HG03196 (cell line): Measurements from ENCODE around the gene CDH4.
"Not testable (repeated sequence)": the region's sequence is repeated elsewhere in the genome, so short reads cannot be mapped to it uniquely, and the experiment has no call there.

ENCODE experiments used
- ATAC-seq: cut with Tn5 transposase; IDR thresholded peaks from one replicate; pipeline ENCODE4 v1.9.1; 2021; ENCODE audit not compliant: unreplicated experiment

CDH4 gene

GRCh38 chr20:61974357-61974665, 722.2 kb downstream of the CDH4 start:
- ATAC-seq, result no peak

GRCh38 chr20:61975407-61976129, 723.5 kb downstream of the CDH4 start:
- ATAC-seq, result no peak

GRCh38 chr20:61976263-61976643, 724.2 kb downstream of the CDH4 start:
- no peak for ATAC-seq

GRCh38 chr20:61976644-61977418, 724.8 kb downstream of the CDH4 start:
- ATAC-seq, result no peak

GRCh38 chr20:61977419-61977786, 725.3 kb downstream of the CDH4 start:
- ATAC-seq, result no peak

GRCh38 chr20:61978491-61978890, 726.4 kb downstream of the CDH4 start:
- no peak for ATAC-seq

- no peak for ATAC-seq
Measured at GRCh38 chr20:61979090-61979489, 727.0 kb downstream of the CDH4 start.

- no peak for ATAC-seq
Measured at GRCh38 chr20:61979701-61980635, 727.9 kb downstream of the CDH4 start.

- ATAC-seq, result no peak
Measured at GRCh38 chr20:61980647-61981583, 728.9 kb downstream of the CDH4 start.

- not testable (repeated sequence) for ATAC-seq
Measured at GRCh38 chr20:61981691-61982090, 729.6 kb downstream of the CDH4 start.

- ATAC-seq, result no peak
Measured at GRCh38 chr20:61982191-61982950, 730.3 kb downstream of the CDH4 start.

GRCh38 chr20:61982951-61983315, 730.9 kb downstream of the CDH4 start:
- ATAC-seq, result no peak

- no peak for ATAC-seq
Measured at GRCh38 chr20:61983965-61984364, 731.9 kb downstream of the CDH4 start.

- not testable (repeated sequence) for ATAC-seq
Measured at GRCh38 chr20:61984431-61984830, 732.4 kb downstream of the CDH4 start.

- no peak for ATAC-seq
Measured at GRCh38 chr20:61985096-61985495, 733.0 kb downstream of the CDH4 start.

- ATAC-seq, result no peak
Measured at GRCh38 chr20:61986762-61987321, 734.8 kb downstream of the CDH4 start.

- no peak for ATAC-seq
Measured at GRCh38 chr20:61988665-61989064, 736.6 kb downstream of the CDH4 start.

GRCh38 chr20:61989741-61990140, 737.7 kb downstream of the CDH4 start:
- no peak for ATAC-seq
